ENCODE measurements around the gene MAPKAPK2.

Gene MAPKAPK2

DNA sequence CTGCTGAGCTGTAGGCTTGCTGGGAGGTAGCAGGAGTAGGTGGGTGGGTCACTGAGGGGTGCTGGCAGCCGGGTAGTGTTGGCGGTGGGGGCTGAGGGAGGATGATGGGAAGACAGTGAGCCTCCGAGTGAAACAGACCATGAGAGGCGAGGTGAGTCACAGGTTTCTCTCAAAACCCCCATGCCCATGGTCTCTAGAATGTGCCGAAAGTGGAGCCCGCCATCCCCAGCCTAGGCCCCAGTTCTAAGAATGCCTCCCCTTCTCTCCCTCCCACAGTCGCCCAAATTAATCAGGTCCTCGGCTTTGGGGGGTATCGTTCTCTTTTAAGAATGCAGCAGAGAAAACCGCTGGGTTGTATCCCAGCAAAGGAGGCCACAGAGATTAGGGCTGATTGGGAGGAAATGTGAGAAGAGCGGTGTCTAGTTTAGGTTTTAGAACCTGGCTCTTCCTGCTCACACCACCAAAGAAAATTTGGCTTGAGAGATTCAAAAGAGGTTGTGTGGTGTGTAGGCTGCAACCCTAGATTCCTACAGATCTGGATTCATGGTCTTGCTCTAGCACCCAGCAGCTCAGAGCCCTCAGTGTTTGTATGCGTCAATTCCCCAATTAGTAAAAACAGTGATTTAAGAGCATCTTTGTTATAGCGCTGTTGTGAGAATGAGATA is 58.1 kb downstream of the MAPKAPK2 start:
- Histone ChIP-seq H3K9me2 (ENCODE audit: low read depth, low read length) (no peaks in the 10 kb centered on the region), H3K4me1 (ENCODE audit: insufficient read depth, low read length, severe bottlenecking) (peaks cover 45% of the 10 kb centered on the region), H3F3A (ENCODE audit: insufficient read depth, low read length) (no peaks in the 10 kb centered on the region), H3K4me3 (ENCODE audit: low read depth, low read length, poor library complexity, severe bottlenecking) (no peak overlapping the region), H3K9me3 (ENCODE audit: low read length) (no peaks in the 10 kb centered on the region), H4K20me1 (ENCODE audit: insufficient read depth, low read length) (no peaks in the 10 kb centered on the region), H3K36me3 (ENCODE audit: insufficient read depth, low read length) (no peaks in the 10 kb centered on the region), H3K79me2 (ENCODE audit: insufficient read depth, low read length) (no peaks in the 10 kb centered on the region), H2AFZ (ENCODE audit: low read length) (no peak overlapping the region), H3K9ac (ENCODE audit: low read length) (no peak overlapping the region), H3K27ac (ENCODE audit: low read depth, low read length, poor library complexity, severe bottlenecking) (no peak overlapping the region), H3K4me2 (ENCODE audit: low read length) (no peak overlapping the region), H3K27me3 (ENCODE audit: insufficient read depth, low read length) (no peaks in the 10 kb centered on the region)
- TF ChIP-seq, protein P1, sequence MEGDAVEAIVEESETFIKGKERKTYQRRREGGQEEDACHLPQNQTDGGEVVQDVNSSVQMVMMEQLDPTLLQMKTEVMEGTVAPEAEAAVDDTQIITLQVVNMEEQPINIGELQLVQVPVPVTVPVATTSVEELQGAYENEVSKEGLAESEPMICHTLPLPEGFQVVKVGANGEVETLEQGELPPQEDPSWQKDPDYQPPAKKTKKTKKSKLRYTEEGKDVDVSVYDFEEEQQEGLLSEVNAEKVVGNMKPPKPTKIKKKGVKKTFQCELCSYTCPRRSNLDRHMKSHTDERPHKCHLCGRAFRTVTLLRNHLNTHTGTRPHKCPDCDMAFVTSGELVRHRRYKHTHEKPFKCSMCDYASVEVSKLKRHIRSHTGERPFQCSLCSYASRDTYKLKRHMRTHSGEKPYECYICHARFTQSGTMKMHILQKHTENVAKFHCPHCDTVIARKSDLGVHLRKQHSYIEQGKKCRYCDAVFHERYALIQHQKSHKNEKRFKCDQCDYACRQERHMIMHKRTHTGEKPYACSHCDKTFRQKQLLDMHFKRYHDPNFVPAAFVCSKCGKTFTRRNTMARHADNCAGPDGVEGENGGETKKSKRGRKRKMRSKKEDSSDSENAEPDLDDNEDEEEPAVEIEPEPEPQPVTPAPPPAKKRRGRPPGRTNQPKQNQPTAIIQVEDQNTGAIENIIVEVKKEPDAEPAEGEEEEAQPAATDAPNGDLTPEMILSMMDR (IDR thresholded peaks at IDR 0.05; ENCODE audit: low read length), result no peak
- TF ChIP-seq EZH2 (IDR thresholded peaks at IDR 0.05; ENCODE audit: borderline replicate concordance, low read length), result no peak

DNA sequence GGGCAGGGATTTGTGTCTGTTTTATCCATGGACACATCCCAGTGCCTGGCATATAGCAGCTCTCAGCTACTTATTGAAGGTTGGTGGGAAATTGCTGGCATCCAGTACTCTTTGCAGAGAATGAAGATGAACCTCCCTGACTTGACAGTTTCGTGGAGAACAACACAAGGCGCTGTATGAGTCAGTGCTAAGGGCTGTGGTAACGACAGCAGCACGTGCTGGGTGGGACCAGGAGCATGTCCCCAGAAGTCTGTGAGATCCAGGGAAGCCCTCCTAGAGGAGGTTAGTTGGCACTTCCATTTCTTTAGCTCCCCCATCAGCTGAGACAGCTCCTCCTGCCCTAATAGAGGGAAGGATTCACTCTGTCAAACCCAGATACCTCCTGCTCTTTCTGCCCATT is 60.0 kb downstream of the MAPKAPK2 start:
- no peaks in the 10 kb centered on the region for H3K36me3 ChIP-seq (ENCODE audit: insufficient read depth, low read length)
- H3K4me2 ChIP-seq (ENCODE audit: low read length), result no peak overlapping the region
- no peak overlapping the region for H3K4me3 ChIP-seq (ENCODE audit: low read depth, low read length, poor library complexity, severe bottlenecking)
- H3K4me1 ChIP-seq (ENCODE audit: insufficient read depth, low read length, severe bottlenecking), result peaks cover 31% of the 10 kb centered on the region
- H3K27ac ChIP-seq (ENCODE audit: low read depth, low read length, poor library complexity, severe bottlenecking), result no peak overlapping the region
- H3K9me2 ChIP-seq (ENCODE audit: low read depth, low read length), result no peaks in the 10 kb centered on the region
- H3K9me3 ChIP-seq (ENCODE audit: low read length), result no peaks in the 10 kb centered on the region
- no peaks in the 10 kb centered on the region for H4K20me1 ChIP-seq (ENCODE audit: insufficient read depth, low read length)
- H2AFZ ChIP-seq (ENCODE audit: low read length), result no peak overlapping the region
- no peaks in the 10 kb centered on the region for H3F3A ChIP-seq (ENCODE audit: insufficient read depth, low read length)
- no peaks in the 10 kb centered on the region for H3K79me2 ChIP-seq (ENCODE audit: insufficient read depth, low read length)
- H3K9ac ChIP-seq (ENCODE audit: low read length), result no peak overlapping the region
- TF ChIP-seq, protein P1 (IDR thresholded peaks at IDR 0.05; ENCODE audit: low read length), result no peak
- TF ChIP-seq EZH2 (IDR thresholded peaks at IDR 0.05; ENCODE audit: borderline replicate concordance, low read length), result no peak
- no peaks in the 10 kb centered on the region for H3K27me3 ChIP-seq (ENCODE audit: insufficient read depth, low read length)

DNA sequence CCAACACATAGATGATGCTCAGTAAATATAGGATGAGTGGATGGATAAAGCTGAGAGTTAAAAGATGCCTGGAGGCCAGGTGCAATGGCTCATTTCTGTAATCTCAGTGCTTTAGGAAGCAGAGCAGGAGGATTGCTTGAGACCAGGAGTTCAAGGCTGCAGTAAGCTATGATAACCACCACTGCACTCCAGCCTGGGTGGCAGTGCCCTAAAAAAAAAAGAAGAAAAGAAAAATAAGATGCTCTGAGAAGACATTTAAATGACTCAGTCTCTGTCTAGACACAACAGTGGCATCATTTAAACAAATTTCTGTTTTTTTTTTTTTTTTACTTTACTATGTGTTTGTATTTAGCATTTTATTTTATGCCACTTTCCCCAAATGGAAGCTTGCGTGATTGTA is 60.6 kb downstream of the MAPKAPK2 start:
- no peaks in the 10 kb centered on the region for H3F3A ChIP-seq (ENCODE audit: insufficient read depth, low read length)
- H3K36me3 ChIP-seq (ENCODE audit: insufficient read depth, low read length), result no peaks in the 10 kb centered on the region
- TF ChIP-seq, protein P1 (IDR thresholded peaks at IDR 0.05; ENCODE audit: low read length), result no peak
- no peak for TF ChIP-seq EZH2 (IDR thresholded peaks at IDR 0.05; ENCODE audit: borderline replicate concordance, low read length)
- no peaks in the 10 kb centered on the region for H4K20me1 ChIP-seq (ENCODE audit: insufficient read depth, low read length)
- H3K27ac ChIP-seq (ENCODE audit: low read depth, low read length, poor library complexity, severe bottlenecking), result no peak overlapping the region
- H3K4me3 ChIP-seq (ENCODE audit: low read depth, low read length, poor library complexity, severe bottlenecking), result no peak overlapping the region
- no peaks in the 10 kb centered on the region for H3K79me2 ChIP-seq (ENCODE audit: insufficient read depth, low read length)
- H3K27me3 ChIP-seq (ENCODE audit: insufficient read depth, low read length), result peaks cover 3% of the 10 kb centered on the region; the same call in 1 of the 2 replicates
- no peaks in the 10 kb centered on the region for H3K9me2 ChIP-seq (ENCODE audit: low read depth, low read length)
- no peak overlapping the region for H3K4me2 ChIP-seq (ENCODE audit: low read length)
- no peak overlapping the region for H2AFZ ChIP-seq (ENCODE audit: low read length)
- H3K4me1 ChIP-seq (ENCODE audit: insufficient read depth, low read length, severe bottlenecking), result peaks cover 25% of the 10 kb centered on the region
- H3K9me3 ChIP-seq (ENCODE audit: low read length), result no peaks in the 10 kb centered on the region
- H3K9ac ChIP-seq (ENCODE audit: low read length), result no peak overlapping the region

Data from OCI-LY1 (cell line).